Placental epithelial cell (primary cell): ENCODE measurements around the gene CRYGA. TPM values are rescaled to one million over a fixed set of nuclear protein-coding genes. Genes with fewer than 3 reads are reported as not detected.

Source experiments
- total RNA-seq: library from RNA; depleted of rRNA; stranded (reverse); fragments of >200 nt; gene quantifications from 2 replicates; pipeline ENCODE4 v1.2.3, GENCODE V29; 2012

CRYGA gene, protein sequence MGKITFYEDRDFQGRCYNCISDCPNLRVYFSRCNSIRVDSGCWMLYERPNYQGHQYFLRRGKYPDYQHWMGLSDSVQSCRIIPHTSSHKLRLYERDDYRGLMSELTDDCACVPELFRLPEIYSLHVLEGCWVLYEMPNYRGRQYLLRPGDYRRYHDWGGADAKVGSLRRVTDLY
- not detected in 2 replicates for total RNA-seq

GRCh38 chr2:208163489-208163888 lies at the start of gene CRYGA:
Gene CRYGA (minus strand): TSS chr2:208163589. CDS start chr2:208163556, 33 bp downstream.

DNA sequence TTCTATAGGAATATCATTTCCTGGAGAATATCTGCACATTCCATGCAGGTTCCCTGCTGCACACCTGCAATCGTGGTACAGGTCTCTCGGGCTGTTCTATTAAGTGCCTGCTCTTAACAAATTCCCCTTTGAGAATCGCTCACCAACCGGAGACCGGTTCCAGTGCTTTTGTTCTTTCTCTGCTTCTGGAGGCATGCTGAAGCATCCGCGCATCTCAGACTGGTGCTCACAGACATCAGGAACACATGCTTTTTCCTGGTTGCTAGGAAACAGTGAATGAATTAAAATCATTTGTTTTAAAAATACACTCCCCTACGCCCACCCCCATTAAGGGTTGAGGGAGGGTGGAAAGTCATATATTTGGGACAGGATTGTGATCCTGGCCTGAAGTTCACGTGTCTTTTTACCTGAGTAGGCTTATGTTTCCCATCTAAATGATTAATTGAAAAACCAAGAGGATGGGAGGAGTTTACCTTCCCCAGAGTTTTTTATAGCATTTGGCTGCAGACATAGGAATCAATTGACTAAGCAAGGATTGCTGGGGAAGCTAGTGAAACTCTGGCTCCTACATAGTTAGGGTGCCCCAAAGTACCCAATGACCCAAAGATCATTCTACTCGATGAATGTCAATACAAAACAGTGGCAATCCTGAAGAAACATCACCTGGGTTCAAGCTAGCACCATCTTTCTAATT lies 26.6 kb upstream of the CRYGA start, which contains the start of gene C2orf80:
TSS of gene C2orf80 (minus strand) at position 221 of the 694 bp plus-strand sequence. CDS start 3,044 bp downstream, outside the sequence.

GRCh38 chr2:208146006-208146405 lies 17.4 kb downstream of the CRYGA start, which contains the start of gene CRYGB:
Gene CRYGB (minus strand): TSS chr2:208146158. CDS start chr2:208146120, 38 bp downstream.

DNA sequence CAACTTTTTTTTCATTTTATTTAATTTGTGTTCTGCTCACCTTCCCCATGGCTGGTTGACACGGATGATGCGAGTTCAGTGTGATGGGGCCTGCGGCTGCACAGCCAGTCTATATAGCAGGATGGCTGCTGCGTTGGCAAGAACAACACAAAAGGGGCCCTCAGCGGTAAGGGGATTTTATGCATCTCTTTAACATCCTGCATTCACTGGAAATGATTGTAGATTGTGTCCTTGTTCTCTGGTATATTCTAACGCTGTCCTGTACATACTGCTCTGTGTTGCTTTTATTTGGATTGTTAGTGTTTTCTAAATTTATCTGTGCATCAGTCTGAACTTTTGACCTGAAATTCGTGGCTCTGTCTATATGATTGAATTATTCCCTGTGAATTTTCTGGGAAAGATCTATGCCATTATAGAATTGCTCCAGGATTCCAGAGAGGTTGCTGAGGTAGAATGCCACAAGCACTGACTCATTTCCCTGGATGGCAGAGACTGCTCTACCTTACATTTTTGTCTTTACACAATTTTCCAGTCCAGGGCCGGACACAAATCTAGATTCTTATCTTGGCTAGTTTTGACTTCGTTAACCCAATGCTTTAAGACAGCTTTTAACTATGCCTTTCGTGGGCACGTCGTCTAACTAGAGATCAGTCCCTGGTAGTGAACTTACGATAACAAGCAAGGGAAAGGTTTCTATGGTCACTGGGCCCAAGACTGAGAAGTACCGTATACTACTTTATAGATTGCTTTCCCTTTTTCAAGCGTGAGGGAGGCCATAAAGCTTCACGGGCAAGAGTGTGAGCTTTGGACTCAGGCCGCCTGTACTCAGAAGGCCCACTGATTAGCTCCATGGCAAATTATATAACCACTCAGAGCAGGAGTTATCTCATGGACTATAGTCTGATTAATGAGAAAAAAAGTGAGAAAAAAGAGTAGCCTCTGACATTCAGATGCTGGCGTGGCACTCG lies 33.4 kb downstream of the CRYGA start, which contains the start of gene CRYGC:
TSS of gene CRYGC (minus strand) at position 85 of the 968 bp plus-strand sequence. CDS start at position 49, 36 bp downstream.

GRCh38 chr2:208124013-208124715 lies 39.2 kb downstream of the CRYGA start, which contains the start of gene CRYGD:
Gene CRYGD (minus strand): TSS chr2:208124524. CDS start chr2:208124473, 51 bp downstream.

Other genes starting within 250 kb of the CRYGA start
- gene PLEKHM3, start 138.1 kb downstream of the CRYGA start, total RNA-seq = 15.3 and 18.8 TPM in 2 replicates
- gene CRYGD, start 39.1 kb downstream of the CRYGA start, total RNA-seq = not detected in 2 replicates
- not detected in 2 replicates for gene CRYGC, start 33.8 kb downstream of the CRYGA start, total RNA-seq
- not detected in 2 replicates for gene CRYGB, start 17.4 kb downstream of the CRYGA start, total RNA-seq
- not detected in 2 replicates for gene C2orf80, start 26.4 kb upstream of the CRYGA start, total RNA-seq
- 87.2 and 119 TPM in 2 replicates for gene IDH1, start 91.5 kb upstream of the CRYGA start, total RNA-seq
- 28.0 and 31.4 TPM in 2 replicates for gene PIKFYVE, start 102.7 kb upstream of the CRYGA start, total RNA-seq
- not detected in 2 replicates for gene PTH2R, start 243.2 kb upstream of the CRYGA start, total RNA-seq